ENCODE measurements around the gene SLC2A5.

Gene SLC2A5

DNA sequence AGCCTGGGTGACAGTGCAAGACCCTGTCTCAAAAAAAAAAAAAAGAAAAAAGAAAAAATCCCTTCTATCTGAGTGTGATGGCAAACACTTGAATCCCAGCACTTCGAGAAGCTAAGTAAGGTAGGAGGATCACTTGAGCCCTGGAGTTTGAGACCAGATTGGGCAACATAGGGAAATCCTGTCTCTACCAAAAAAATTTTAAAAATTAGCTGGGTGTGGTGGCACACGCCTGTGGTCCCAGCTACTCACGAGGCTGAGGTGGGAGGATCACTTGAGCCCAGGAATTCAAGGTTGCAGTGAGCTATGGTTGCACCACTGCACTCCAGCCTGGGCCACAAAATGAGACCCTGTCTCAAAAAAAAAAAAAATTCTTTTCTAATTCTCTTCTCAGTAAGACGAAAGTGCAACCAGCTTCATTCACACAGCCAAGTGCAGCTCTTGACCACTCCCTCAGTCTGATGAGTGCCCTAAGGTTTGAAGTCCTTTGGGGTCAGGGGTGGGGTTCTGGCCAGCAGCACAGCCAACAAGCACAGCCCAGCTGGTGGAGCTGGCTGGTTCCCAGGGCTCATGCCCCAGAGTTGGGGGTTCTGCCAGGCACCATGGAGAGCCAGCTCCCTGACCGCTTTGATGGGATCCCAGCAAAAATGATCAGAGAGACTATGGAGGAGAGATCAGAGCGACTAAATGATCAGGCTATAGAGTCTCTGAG, 8.0 kb downstream of the SLC2A5 start:
- DNase-seq, result no peak

DNA sequence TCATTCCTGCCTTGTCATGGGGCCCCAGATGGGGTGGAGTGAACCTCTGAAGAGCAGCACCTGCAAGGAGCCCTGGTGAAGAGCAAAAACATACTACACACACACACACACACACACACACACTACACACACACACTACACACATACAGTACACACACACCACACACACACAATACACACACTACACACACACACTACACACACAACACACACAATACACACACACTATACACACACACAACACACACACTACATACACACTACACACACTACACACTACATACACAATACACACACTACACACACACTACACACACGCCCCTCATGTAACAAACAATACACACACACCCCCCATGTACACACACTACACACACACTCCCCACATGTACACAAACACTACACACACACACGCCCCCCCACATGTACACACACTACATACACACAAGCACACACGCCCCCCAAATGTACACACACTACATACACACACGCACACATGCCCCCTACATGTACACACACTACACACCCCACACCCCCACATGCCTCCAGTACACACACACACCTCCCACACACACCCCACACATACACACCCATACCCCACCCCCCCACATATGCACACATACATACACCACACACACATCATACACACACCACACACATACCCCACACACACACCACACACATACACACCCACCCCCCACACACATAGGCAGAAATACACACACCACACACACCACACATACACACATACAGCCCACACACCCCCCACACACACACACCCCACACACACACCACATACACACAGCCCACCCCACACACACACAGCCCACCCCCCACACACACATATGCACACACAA, 9.3 kb downstream of the SLC2A5 start:
- DNase-seq, result no peak

DNA sequence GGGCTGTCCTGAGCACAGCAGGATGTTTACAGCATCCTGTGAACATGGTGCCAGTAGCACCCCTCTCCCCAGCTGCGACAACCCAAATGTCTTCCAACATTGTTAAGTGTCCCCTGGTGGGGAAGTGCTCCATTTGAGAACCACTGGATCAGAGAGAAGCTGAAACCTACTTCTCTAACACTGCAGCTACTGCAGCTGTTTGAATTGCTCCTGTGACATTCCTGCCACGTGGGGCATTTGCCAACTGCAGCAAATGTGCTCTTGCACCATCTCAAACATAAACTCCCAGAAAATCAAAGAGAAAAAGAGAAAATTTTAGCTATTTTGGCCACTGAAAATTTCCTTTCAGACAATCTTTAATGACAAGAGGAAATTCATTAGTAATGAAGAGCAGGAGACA, 11.0 kb downstream of the SLC2A5 start:
- DNase-seq, result peak; percentile 21

DNA sequence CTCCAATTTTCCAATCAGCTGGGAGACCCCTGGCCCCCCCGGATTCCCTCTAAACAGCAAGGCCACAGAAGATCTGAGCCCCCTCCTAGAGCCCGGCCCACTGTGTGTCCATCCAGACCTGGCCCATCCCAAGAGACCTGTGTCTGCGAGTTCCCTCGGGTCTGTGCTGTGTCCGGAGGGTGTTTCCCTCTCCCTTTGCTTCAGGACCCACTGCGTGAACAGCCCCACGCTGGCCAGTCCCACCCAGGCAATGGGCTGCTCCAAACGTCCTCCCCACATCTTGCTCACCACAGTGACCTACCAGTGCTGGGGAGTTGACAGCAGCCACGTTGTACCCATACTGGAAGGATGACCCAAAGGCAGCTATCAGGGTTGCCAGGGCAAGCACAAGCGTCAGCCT, 11.6 kb downstream of the SLC2A5 start:
- no peak for DNase-seq

DNA sequence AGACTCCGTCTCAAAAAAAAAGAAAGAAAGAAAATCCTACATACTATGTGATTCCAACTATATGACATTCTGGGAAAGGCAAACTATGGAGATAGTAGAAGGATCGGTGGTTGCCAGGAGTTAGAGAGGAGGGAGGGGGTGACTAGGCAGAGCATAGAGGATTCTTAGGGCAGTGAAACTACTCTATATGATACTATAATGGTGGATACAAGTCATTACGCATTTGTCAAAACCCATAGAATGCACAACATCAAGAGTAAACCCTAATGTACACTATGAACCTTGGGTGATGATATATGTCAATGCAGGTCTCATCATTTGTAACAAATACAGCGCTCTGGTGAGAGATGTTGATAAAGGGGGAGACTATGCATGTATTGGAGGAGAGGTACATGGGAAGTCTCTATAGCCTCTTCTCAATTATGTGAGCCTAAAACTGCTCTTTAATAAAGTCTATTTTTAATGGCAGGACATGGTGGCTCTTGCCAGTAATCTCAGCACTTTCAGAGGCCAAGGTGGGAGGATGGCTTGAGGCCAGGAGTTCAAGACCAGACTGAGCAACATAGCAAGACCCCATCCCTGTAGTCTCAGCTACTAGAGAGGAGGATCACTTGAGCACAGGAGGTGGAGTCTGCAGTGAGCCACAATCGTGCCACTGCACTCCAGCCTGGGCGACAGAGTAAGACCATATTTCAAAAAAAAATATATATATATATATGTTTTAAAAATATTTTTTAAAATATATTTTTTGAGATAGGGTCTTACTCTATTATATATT, 17.0 kb downstream of the SLC2A5 start:
- DNase-seq, result no peak

DNA sequence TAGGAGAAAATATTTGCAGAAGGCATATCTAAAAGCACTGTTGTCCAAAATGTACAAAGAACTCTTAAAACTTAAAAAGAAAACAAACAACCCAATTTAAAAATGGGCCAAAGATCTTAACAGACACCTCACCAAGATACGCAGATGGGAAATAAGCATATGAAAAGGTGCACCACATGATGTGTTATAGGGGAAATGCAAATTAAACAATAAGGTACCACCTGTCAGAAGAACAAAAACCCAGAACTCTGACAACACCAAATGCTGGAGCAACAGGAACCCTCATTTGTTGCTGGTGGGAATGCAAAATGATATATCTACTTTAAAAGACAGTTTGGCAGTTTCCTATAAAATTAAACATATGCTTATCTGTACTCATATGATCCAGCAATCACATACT, 18.1 kb downstream of the SLC2A5 start:
- DNase-seq, result no peak

DNA sequence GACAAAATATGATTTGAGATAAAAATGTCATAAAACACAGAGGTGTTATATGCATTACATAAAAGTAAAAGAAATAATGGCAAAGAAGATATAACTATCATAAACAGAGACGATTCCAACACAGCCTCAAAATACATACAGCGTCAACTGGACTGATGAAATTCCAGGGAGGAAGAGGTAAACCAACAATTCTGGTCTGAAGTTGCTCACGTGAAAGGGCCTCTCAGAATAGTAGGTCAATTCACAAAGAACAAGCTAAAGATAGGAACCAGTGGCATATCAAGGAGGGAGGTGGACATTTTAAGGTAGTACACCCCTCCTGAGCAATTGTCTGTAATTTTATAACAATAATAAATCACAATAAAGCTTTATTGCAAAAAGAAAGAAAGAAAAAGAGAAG, 18.6 kb downstream of the SLC2A5 start:
- DNase-seq, result no peak

DNA sequence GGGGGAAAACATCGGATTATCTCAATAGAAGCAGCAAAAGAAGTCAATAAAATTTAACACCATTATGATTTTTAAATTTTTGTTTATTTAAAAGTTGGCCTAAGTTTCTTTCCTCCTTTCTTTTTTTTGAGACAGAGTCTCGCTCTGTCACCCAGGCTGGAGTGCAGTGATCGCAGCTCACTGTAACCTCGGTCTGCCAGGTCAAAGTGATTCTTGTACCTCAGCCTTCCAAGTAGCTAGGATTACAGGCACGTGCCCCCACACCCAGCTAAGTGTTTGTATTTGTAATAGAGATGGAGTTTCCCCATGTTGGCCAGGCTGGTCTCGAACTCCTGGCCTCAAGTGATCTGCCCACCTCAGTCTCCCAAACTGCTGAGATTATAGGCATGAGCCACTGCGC, 20.9 kb downstream of the SLC2A5 start:
- no peak for DNase-seq

DNA sequence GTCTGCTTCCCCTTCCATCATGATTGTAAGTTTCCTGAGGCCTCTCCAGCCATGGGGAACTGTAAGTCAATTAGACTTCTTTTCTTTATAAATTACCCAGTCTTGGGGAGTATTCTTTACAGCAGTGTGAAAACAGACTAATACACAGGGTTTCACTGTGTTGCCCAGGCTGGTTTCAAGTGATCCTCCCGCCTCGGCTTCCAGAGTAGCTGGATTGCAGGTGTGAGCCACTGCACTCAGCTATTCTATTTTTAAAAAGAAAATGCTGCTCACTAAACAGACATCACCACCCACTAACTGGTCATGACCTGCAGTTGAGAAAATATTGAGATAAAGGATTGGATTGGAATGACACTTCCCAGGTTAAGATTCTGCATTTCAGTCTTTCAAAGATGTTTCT, 22.4 kb downstream of the SLC2A5 start:
- DNase-seq, result no peak

DNA sequence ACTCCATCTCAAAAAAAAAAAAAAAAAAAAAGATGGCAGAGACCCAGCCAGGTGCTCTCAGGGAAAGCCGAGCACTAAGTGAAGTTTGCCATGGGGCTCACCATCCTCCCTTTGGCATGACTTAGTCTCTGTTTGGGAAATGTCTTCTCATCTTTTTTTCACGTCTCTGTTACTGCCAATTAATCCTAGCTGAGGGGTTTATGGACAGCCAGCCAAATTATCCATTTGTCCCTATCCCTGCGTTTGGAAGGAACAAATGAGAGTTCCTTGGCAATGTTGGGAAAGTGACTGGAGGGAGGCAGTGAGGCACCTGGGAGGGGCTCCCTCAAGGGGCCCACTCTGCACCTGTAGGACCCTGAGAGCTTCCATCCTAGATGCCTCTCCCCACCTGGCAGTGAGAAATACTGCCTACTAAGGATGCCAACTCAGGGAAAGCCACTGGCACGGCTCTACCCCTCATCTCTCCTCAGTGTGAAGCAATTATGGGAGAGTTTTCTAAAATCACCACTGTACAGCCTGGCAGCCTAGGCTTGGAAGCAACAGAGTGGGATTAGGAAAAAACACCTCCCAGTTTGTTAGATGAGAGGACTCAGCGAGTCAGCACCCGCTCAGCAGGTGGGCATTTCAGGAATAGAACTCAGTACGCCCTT, 23.4 kb downstream of the SLC2A5 start:
- DNase-seq, result no peak

DNA sequence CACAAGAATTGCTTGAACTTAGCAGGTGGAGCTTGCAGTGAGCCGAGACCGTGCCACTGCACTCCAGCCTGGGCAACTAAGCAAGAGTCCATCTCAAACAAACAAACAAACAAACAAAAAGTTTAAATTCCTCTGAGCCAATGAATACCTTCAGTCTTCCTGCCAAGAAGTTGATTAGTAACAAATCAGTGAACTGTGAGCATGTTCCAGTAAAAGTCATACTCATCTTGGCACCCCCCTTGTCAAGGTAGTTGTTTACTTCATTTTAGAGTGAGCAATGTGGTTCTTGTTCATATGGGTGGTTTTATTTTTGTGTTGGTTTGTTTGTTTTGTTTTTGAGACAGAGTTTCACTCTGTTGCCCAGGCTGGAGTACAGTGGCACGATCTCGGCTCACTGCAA, 25.2 kb downstream of the SLC2A5 start:
- DNase-seq, result no peak

DNA sequence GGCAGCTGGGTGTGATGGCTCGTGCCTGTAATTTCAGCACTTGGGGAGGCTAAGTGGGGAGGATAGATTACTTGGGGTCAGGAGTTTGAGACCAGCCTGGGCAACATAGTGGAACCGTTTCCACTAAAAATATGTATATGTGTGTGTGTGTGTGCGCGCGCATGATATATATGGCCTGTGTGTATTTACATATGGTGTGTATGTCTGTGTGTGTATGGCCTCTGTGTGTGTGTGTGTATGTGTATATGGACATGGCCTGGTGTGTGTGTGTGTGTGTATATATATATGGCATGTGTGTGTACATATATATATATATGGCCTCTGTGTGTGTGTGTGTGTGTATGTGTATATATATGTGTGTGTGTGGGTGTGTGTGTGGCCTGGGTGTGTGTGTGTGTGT, 27.2 kb downstream of the SLC2A5 start:
- no peak for DNase-seq

DNA sequence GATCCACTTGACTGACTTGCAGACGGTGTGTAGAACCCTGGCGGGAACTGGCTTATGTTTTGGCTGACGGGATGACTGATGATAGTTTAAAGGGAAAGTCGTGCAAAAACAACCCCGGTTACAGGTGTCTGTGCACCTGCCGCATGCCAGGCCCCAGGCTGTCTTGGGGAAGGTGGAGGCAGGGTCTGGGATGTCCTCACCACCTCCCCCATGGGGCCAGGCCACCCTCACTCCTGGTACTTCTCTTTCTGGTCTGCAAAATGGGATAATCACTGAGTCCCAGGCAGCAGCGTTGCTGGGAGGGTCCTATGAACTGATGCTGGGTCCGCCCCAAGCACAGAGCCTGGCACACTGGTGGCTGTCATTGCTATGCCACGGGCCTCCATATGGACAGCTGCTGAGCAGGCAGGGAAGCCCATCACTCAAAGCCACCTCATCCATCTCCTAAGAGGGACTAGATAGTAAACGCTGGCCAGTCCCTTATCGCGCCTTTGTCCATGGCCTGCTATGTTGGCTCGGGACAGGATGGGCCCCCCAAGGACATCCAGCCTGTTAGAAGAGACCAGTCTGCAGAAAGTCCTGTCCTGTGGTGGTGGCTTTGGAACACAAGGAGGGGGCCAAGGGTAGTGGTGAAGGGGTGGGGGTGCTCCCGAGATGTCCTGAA, 28.2 kb downstream of the SLC2A5 start:
- DNase-seq, result no peak

DNA sequence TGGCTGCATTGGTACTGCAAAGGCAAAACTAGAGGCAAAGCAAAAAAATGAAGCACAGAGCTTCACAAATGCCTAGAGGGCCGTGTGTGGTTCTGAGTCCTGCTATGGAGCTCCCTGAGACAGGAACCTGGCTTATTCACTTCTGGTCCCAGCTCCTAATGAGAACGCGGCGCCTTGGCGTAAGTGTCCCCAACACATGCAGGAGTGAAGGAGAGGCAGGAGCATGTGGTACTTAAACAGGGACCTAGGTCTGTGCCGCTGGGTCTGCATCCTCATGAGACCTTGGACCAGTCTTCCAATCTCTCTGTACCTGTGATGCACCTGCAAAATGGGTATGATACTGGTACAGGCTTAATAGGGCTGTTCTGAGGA, 28.8 kb downstream of the SLC2A5 start:
- DNase-seq, result no peak

DNA sequence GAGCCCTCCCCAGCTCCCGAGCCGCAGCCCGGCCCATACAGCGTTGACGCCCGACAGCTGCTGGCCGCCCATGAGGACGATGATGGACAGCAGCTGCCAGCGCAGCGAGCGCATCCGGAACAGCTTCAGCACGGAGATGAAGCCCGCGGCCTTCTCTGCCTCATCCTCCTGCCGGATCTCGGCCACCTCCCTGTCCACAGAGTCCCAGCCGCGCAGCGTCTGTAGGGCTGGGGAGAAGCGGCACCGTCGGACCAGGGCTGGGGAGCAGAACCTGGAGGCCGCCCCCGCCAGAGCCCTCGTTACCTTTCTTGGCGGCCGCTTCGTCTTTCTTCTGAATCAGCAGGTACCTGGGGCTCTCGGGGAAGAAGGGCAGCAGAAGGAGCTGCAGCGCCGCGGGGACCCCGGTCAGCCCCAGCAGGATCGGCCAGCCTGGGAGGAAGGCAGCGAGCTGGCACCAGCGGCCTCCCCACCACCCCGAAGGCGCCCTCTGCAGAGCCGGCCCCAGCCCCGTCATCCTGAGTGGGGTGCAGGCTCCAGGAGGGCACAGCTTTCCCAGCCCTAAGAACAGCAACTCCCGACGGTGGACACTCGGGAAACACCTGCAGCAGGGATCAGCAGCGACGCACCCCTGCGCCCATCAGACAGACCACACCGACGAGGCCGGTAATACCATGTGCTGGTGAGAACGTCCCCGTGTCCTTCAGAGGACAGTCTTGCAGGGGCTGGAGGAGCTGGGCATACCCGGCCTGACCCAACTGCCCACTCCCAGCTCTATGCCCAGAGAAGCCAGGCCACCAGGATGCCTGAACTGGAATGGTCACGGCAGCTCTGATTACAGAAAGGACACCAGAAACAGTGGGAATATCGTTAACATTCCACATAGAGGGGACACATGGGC, 29.4 kb downstream of the SLC2A5 start:
- no peak for DNase-seq

DNA sequence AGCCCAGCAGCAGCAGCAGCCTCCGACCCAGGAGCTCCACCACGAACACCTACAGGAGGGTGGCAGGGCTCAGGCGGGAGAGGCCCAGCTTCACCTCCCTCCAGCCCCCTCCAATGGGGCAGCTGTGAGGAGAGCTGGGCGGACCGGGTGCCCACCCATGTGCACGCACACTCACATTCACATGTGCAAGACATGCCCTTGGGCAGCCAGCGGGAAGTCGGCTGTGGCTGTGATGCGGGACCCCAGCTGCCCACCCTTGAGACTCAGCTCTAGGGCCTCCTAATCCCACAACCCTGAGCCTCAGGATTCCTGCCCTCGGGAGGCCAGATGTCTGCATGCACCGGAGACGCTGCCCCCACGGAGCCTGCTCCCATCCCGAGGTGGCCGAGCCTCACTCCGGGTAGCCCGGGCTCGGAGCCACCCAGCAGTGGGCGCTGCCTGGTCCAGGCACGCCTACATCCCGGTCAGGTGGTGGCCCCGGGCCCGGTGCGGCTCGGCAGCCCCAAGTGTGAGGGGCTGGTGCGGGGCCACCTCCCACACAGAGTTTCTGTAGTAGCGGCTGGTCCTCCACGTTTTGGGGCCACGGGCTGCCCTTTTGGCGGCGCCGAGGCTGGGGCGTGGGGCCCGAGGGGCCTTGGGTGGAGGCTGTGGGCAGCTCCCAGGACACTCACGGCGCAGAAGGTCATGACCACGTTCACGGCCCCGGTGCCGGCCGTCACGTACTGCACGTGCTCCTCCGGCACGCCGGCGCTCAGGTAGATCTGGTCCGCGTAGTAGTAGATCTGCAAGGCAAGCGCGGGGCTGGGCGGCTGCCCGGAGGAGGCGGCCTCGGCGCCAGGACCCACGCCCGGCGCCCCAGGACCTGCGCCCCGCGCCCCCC, 30.3 kb downstream of the SLC2A5 start:
- no peak for DNase-seq

DNA sequence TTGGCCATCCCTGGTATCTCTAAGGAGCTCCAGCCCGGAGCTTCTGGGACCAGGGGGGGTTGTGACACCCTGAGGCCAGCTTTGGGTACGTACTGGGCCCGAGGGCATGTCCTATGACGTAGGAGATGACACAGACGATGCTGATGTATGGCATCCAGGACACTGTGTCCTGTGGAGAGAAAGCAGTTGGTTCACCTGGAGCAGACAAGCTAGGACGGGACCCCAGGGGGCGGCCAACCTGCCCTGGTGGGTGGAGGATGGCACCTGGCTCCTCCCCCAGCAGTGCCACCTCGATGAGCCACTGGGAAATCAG, 31.1 kb downstream of the SLC2A5 start:
- DNase-seq, result no peak

DNA sequence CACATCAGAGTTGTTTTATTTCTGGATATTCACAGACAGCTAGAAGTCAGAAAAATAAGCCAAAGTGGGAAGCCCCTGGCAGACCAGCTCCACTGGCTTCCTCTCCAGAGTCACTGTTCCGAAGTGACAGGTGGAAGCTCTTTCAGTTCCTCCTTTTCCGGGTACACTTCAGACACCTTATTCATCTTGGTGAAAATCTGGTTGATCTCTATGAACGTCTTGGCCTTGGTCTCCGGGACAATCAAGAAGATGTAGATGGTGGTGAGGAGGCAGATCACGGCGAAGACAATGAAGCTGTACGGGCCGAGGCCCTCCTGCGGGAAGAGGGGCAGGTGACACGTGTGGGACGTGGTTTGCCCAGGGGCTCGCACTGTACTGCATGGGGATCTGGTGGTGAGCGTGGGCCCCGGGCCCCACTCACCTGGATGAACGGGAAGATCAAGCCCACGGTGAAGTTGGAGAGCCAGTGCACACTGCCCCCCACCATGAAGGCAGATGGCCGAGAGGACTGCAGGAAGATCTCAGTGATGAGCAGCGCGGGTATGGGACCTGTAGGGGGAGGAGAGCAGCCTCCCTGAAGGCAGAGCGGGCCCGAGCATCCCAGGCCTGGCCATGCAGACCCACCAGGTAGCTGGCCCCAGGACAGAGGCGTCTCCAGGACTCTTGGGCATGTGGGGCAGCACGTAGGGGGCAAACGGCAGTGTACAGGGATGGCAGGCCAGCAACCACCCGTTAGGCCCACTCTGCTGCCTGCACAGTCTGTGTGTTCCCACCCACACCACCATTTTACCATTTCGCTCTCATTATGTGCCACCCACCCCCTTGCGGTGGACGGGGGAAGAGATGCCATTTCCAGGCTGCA, 31.7 kb downstream of the SLC2A5 start:
- no peak for DNase-seq

DNA sequence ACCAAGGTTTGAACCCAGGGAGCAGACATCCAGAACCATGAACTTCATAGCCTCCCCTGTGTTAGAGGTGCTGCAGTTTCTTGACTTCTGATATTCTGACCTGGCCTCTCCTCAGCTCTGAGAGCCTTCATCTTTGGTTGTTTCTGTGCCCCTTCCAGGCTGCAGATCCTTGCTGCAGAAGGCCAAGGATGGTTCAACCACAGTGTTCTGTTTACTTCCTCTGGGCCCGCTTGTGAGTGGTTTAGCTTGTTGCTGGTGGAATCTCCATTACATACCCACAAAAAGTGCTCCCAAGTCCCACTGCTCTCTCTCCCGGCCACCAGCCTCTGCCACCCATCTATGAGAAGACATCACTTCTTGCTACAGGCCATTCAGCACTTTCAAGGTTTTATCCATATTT, 34.2 kb downstream of the SLC2A5 start:
- no peak for DNase-seq

DNA sequence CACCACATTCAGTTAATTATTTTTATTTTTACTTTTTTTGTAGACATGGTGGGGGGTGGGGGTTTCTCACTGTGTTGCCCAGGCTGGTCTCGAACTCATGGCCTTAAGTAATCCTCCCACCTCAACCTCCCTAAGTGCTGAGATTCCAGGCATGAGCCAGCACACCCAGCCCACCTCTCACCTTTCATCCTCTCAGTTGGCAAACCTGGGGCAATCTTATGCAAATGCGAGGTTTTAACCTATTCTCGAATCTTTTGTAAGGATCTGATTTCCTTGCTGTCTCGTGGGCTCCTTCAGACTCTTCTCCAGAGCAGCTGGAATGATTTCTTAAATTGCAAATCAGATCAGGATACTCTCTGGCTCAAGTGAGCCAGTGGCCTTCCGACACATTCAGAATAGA, 36.1 kb downstream of the SLC2A5 start:
- DNase-seq, result no peak
